K562 (cell line): ENCODE measurements around the gene HSD11B1L. TPM values are rescaled to one million over a fixed set of nuclear protein-coding genes. Genes with fewer than 3 reads are reported as not detected.

ENCODE experiments used
- ATAC-seq: fragments of 200-7000 bp; cut with Tn5 transposase; 3 replicates; pipeline ENCODE4 v1.9.1; 2020; ENCODE audit warnings: moderate library complexity
- BruUV-seq: library from RNA; stranded (reverse); fragments of 400-500 nt; replicated peaks from 2 replicates; lab custom pipeline; 2021; lab: Mats Ljungman, UMichigan
- CTCF ChIA-PET: fragments of 300-600 bp; formaldehyde crosslinking; extraction: SDS; loops from one replicate; lab custom pipeline; 2021; ENCODE audit warnings: low intra/inter-chr PET ratio; lab: Yijun Ruan, JAX
- POLR2A ChIA-PET: fragments of 300-600, 350-650 bp; sonication (Branson Sonifier 250); formaldehyde crosslinking; extraction: SDS; loops from one replicate; lab custom pipeline; 2021; ENCODE audit warnings: antibody characterized with exemption, inconsistent platforms; lab: Yijun Ruan, JAX
- DNase-seq, 4 experiments: peaks; one replicate each; pipeline versions ENCODE4 v3.0.0 to v3.0.0-alpha.2; 2011 to 2018; ENCODE audit warnings: low spot score in 3 of 4, mixed read lengths in 3 of 4; ENCODE audit errors: extremely low read depth in 1 of 4
- FAIRE-seq: peaks from 2 replicates; lab custom pipeline; 2011; peaks lifted over from hg19 to GRCh38; lab: Jason Lieb, UNC
- H2AFZ ChIP-seq: 2 replicates; pipeline ENCODE4 v1.6.0; 2011; ENCODE audit warnings: low read depth, low read length, control low read depth, inconsistent platforms
- H3K27ac ChIP-seq: fragments of 200-600 bp; 3 replicates; pipeline ENCODE4 v1.8.0; 2011; ENCODE audit warnings: low read depth, mild to moderate bottlenecking, control low read depth, inconsistent platforms, low read length, moderate library complexity, mixed read lengths; ENCODE audit errors: extremely low read depth
- H3K27me3 ChIP-seq, 2 experiments: fragments of 300-600 bp in 1 of 2; 2 replicates in 1 of 2; 3 replicates in 1 of 2; pipeline versions ENCODE4 v1.6.0 to v1.8.0; 2011; ENCODE audit warnings: inconsistent platforms in 2 of 2, low read length in 2 of 2, mild to moderate bottlenecking in 1 of 2, mixed read lengths in 1 of 2, moderate library complexity in 1 of 2; ENCODE audit not compliant: control insufficient read depth in 2 of 2, insufficient read depth in 2 of 2
- H3K36me3 ChIP-seq: fragments of 300-600 bp; 3 replicates; pipeline ENCODE4 v1.8.0; 2011; ENCODE audit warnings: mild to moderate bottlenecking, low read length, inconsistent platforms; ENCODE audit not compliant: control insufficient read depth, insufficient read depth
- H3K4me1 ChIP-seq, 2 experiments: fragments of 200-600 bp in 1 of 2; replicated peaks in 1 of 2; 2 replicates in 1 of 2; 3 replicates in 1 of 2; pipeline versions ENCODE4 v1.5.1 to v1.8.0; 2011; ENCODE audit warnings: inconsistent platforms in 2 of 2, low read length in 2 of 2, mild to moderate bottlenecking in 1 of 2, mixed read lengths in 1 of 2, moderate library complexity in 1 of 2; ENCODE audit not compliant: control insufficient read depth in 2 of 2, insufficient read depth in 2 of 2
- H3K4me2 ChIP-seq: 2 replicates; pipeline ENCODE4 v1.6.1; 2011; ENCODE audit warnings: low read length, control low read depth, inconsistent platforms, mixed read lengths; ENCODE audit not compliant: insufficient read depth
- H3K4me3 ChIP-seq: fragments of 200-600 bp; sonication (generic), shearing (Covaris generic); 2 replicates; pipeline ENCODE4 v1.5.1; 2016; ENCODE audit warnings: control low read depth, inconsistent platforms
- H3K79me2 ChIP-seq: fragments of 200-600 bp; 3 replicates; pipeline ENCODE4 v1.8.0; 2011; ENCODE audit warnings: low read length, inconsistent platforms; ENCODE audit not compliant: control insufficient read depth, insufficient read depth
- H3K9ac ChIP-seq, 2 experiments: 2 replicates each; pipeline versions ENCODE4 v1.6.0 to v1.6.1; 2011; ENCODE audit warnings: low read depth in 2 of 2, low read length in 2 of 2, control low read depth in 1 of 2, inconsistent platforms in 1 of 2, mild to moderate bottlenecking in 1 of 2, mixed read lengths in 1 of 2; ENCODE audit not compliant: insufficient read depth in 1 of 2
- H3K9me1 ChIP-seq: one replicate; pipeline ENCODE4 v1.6.0; 2011; ENCODE audit warnings: inconsistent platforms, mild to moderate bottlenecking, low read length, moderate library complexity; ENCODE audit not compliant: control insufficient read depth, insufficient read depth
- H3K9me3 ChIP-seq: replicated peaks from 2 replicates; pipeline ENCODE4 v1.5.1; 2011; ENCODE audit warnings: low read depth, low read length, inconsistent platforms; ENCODE audit not compliant: control insufficient read depth, insufficient read depth
- H4K20me1 ChIP-seq: replicated peaks from 2 replicates; pipeline ENCODE4 v1.6.1; 2011; ENCODE audit warnings: low read length, inconsistent platforms, mixed read lengths; ENCODE audit not compliant: control insufficient read depth, insufficient read depth
- CAMTA2 ChIP-seq: fragments of 250-450 bp; sonication (Bioruptor Pico); conservative IDR thresholded peaks from 2 replicates; pipeline ENCODE4 v1.5.1; 2022
- CEBPB ChIP-seq: fragments of 450-650 bp; IDR thresholded peaks from 2 replicates; pipeline ENCODE4 v1.6.1; 2016; ENCODE audit warnings: missing genetic modification characterization, missing compliant biosample characterization
- E2F5 ChIP-seq: sonication (generic); formaldehyde crosslinking; IDR thresholded peaks from 2 replicates; pipeline ENCODE4 v1.8.0; 2022; ENCODE audit warnings: mild to moderate bottlenecking, missing genetic modification reagents
- FIP1L1 ChIP-seq: fragments of 200-400 bp; formaldehyde crosslinking; IDR thresholded peaks from 2 replicates; pipeline ENCODE4 v1.6.1; 2018; ENCODE audit warnings: mild to moderate bottlenecking, low read depth, low read length; ENCODE audit not compliant: poor library complexity, severe bottlenecking
- FOXP4 ChIP-seq: sonication (generic); formaldehyde crosslinking; IDR thresholded peaks from 2 replicates; pipeline ENCODE4 v1.8.0; 2022; ENCODE audit warnings: mild to moderate bottlenecking, missing genetic modification reagents, borderline replicate concordance
- GTF2F1 ChIP-seq: IDR thresholded peaks from 2 replicates; pipeline ENCODE4 v1.6.1; 2011; ENCODE audit warnings: low read depth, low read length, improper control_type of control experiment
- SETDB1 ChIP-seq: IDR thresholded peaks from one replicate; pipeline ENCODE4 v1.6.1; 2012; ENCODE audit warnings: low read length, control low read depth, inconsistent platforms
- THRB ChIP-seq: fragments of 450-650 bp; formaldehyde crosslinking; conservative IDR thresholded peaks from 2 replicates; pipeline ENCODE4 v1.4.0; 2022; ENCODE audit warnings: mild to moderate bottlenecking, missing genetic modification characterization
- ZBTB33 ChIP-seq: sonication (generic); formaldehyde crosslinking; IDR thresholded peaks from 2 replicates; pipeline ENCODE4 v1.8.1; 2023; ENCODE audit warnings: mild to moderate bottlenecking, missing genetic modification reagents
- ZNF324 ChIP-seq: fragments of 250-450 bp; sonication (Bioruptor Pico); IDR thresholded peaks from 2 replicates; pipeline ENCODE4 v1.4.0; 2020; ENCODE audit warnings: mild to moderate bottlenecking
- ZNF551 ChIP-seq: fragments of 250-450 bp; sonication (Bioruptor Pico); IDR thresholded peaks from 2 replicates; pipeline ENCODE4 v1.5.0; 2021; ENCODE audit warnings: mild to moderate bottlenecking, moderate library complexity
- WGBS: fragments of 100-300 bp; shearing (Covaris generic); methylation state at CpG from one replicate; pipeline ENCODE4 v1.1.6; 2016; ENCODE audit warnings: low coverage, mixed read lengths; ENCODE audit not compliant: insufficient coverage; ENCODE audit errors: missing lambda C conversion rate; 5-methylcytosine and 5-hydroxymethylcytosine counted together
- in situ Hi-C: fragments of 300-500 bp; cut with MboI; formaldehyde crosslinking; loops from 4 replicates; pipeline ENCODE4 v1.15.0; 2018; ENCODE audit warnings: inconsistent platforms, mixed read lengths
- intact Hi-C: fragments of 100-400 bp; cut with micrococcal nuclease; formaldehyde crosslinking; loops from 2 replicates; pipeline ENCODE4 v1.14.2; 2022
- polyA plus RNA-seq, 8 experiments: library from polyadenylated mRNA; depleted of rRNA in 4 of 8; stranded (reverse) in 5 of 8; unstranded in 3 of 8; fragments of >200 nt; fragmentation: Nextera tagmentation in 2 of 8; fragmentation: Illumina TruSeq in 1 of 8; extraction: Ambion mirVana in 2 of 8; extraction: Trizol in 1 of 8; gene quantifications; 2 replicates each; pipeline versions ENCODE4 v1.2.1 to v1.2.3, GENCODE V29; 2011 to 2014; ENCODE audit warnings: inconsistent platforms in 1 of 8, missing spikeins in 1 of 8
- total RNA-seq, 7 experiments: library from RNA; depleted of rRNA in 6 of 7; stranded (reverse); fragments of >200 nt in 6 of 7; fragmentation: Illumina TruSeq in 2 of 7; extraction: Trizol in 2 of 7; gene quantifications; 2 replicates each; pipeline versions ENCODE4 v1.2.1 to v1.2.3, GENCODE V29; 2011 to 2021; ENCODE audit warnings: low replicate concordance in 1 of 7

The HSD11B1L gene
- total and polyA plus RNA-seq, 9 of the 15 experiments (the other 6 are each of a cell fraction or from before 2014, with no cell fraction given): 0.31 to 7.7 (median 2.3) TPM

- no peak; the same call in 1 of the 2 replicates for TF ChIP-seq THRB (CRISPR knock-in tag)
Measured at GRCh38 chr19:5692723-5693194, 11.9 kb downstream of the HSD11B1L start (continued).

GRCh38 chr19:5693195-5694166 is 12.7 kb downstream of the HSD11B1L start:
- Histone ChIP-seq H3K36me3 (peaks cover 81% of the 10 kb centered on the region), H3K9me1 (peaks cover 17% of the 10 kb centered on the region), H2AFZ (no peak overlapping the region), H3K9me3 (no peaks in the 10 kb centered on the region), H3K27me3 (no peaks in the 10 kb centered on the region), H3K79me2 (peaks cover 70% of the 10 kb centered on the region), H3K4me1 (peaks cover 14 to 77% of the 10 kb centered on the region in 2 experiments), H3K4me2 (peak overlapping the region; percentile 93), H3K4me3 (peak overlapping the region; percentile 100; the same call in 1 of the 2 replicates), H3K27ac (peak overlapping the region; percentile 96; the same call in 2 of the 3 replicates), H4K20me1 (peaks cover 57% of the 10 kb centered on the region), H3K9ac (peak overlapping the region in 1 of 2 experiments; percentile 98; a peak in 2 of 4 replicates)
- CTCF ChIA-PET: no interaction called here
- in situ Hi-C loops (no loop called here), intact Hi-C loops (no loop called here)
- TSS peak; percentile 26 for BruUV-seq
- FAIRE-seq (no peak), ATAC-seq (no peak), DNase-seq (no peak)
- POLR2A ChIA-PET: interaction anchor here (0.6 to 2.4 kb wide), 10 partner anchors 13 to 98 kb away, joined by 3 to 9 read pairs (median 4); partner anchors contain the start of genes CATSPERD, DUS3L and LONP1
- WGBS: 82% methylated on average over 33 of the region's 39 CpGs
- TF ChIP-seq CAMTA2 (CRISPR knock-in tag) (no peak), ZNF551 (CRISPR knock-in tag) (no peak), E2F5 (CRISPR knock-in tag) (no peak), SETDB1 (no peak), FIP1L1 (peak; percentile 59), CEBPB (tag) (no peak), ZNF324 (CRISPR knock-in tag) (0 out of 2 replicates have a peak, but pooled peaks have one; percentile 10), ZBTB33 (CRISPR knock-in tag) (peak; percentile 85), GTF2F1 (0 out of 2 replicates have a peak, but pooled peaks have one; percentile 36), FOXP4 (CRISPR knock-in tag) (peak; percentile 65; the same call in 1 of the 2 replicates)
